Measurements from ENCODE around the gene STXBP2. TPM values are rescaled to one million over a fixed set of nuclear protein-coding genes. Genes with fewer than 3 reads are reported as not detected.

The STXBP2 gene
- total RNA-seq, 1 experiment from 2014 or later = 141 TPM

DNA sequence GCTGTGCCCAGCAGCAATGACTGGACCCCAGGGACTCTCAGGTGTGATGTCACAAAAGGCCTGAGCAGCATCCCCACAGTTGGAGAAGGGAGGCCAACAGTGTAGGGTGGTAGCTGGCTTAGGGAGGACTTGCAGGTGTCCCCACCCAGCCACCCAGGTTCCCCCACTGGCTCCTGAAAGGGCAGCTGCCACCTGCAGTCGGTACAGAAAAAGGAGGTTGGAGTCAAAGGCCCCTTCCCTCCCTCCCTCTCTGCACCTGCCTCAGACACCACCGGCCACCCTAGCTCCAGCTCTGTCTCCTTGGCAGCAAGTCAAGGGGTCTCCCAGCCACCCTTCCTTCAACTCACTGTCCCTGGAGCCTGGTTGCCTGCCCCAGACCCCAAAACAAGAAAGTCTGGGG, 3.2 kb upstream of the STXBP2 start, which contains the start of gene PCP2:
PCP2 (minus strand) TSS at position 22 of the 400 bp plus-strand sequence. CDS start 262 bp downstream, outside the sequence.
- TF ChIP-seq, protein P1, sequence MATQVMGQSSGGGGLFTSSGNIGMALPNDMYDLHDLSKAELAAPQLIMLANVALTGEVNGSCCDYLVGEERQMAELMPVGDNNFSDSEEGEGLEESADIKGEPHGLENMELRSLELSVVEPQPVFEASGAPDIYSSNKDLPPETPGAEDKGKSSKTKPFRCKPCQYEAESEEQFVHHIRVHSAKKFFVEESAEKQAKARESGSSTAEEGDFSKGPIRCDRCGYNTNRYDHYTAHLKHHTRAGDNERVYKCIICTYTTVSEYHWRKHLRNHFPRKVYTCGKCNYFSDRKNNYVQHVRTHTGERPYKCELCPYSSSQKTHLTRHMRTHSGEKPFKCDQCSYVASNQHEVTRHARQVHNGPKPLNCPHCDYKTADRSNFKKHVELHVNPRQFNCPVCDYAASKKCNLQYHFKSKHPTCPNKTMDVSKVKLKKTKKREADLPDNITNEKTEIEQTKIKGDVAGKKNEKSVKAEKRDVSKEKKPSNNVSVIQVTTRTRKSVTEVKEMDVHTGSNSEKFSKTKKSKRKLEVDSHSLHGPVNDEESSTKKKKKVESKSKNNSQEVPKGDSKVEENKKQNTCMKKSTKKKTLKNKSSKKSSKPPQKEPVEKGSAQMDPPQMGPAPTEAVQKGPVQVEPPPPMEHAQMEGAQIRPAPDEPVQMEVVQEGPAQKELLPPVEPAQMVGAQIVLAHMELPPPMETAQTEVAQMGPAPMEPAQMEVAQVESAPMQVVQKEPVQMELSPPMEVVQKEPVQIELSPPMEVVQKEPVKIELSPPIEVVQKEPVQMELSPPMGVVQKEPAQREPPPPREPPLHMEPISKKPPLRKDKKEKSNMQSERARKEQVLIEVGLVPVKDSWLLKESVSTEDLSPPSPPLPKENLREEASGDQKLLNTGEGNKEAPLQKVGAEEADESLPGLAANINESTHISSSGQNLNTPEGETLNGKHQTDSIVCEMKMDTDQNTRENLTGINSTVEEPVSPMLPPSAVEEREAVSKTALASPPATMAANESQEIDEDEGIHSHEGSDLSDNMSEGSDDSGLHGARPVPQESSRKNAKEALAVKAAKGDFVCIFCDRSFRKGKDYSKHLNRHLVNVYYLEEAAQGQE (IDR thresholded peaks at IDR 0.05; ENCODE audit: low read depth) = no peak
- no peak for TF ChIP-seq TCF7L2 (IDR thresholded peaks at IDR 0.05; ENCODE audit: borderline replicate concordance, extremely low read depth, insufficient read depth, insufficient read length)
- TF ChIP-seq EGR1 (IDR thresholded peaks at IDR 0.05; ENCODE audit: low read depth) = no peak
- no peak for TF ChIP-seq JUND (IDR thresholded peaks at IDR 0.05)
- TF ChIP-seq, protein P2, sequence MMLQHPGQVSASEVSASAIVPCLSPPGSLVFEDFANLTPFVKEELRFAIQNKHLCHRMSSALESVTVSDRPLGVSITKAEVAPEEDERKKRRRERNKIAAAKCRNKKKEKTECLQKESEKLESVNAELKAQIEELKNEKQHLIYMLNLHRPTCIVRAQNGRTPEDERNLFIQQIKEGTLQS (IDR thresholded peaks at IDR 0.05) = no peak
- no peak for TF ChIP-seq RAD21 (IDR thresholded peaks at IDR 0.05; ENCODE audit: low read depth)
- TF ChIP-seq SP1 (IDR thresholded peaks at IDR 0.05; ENCODE audit: low read depth) = no peak
- no peak for TF ChIP-seq ZFX (IDR thresholded peaks at IDR 0.05)
- TF ChIP-seq POLR2A (IDR thresholded peaks at IDR 0.05; ENCODE audit: borderline replicate concordance, extremely low read depth, insufficient read depth, insufficient read length) = no peak
- TF ChIP-seq FOSL1 (IDR thresholded peaks at IDR 0.05; ENCODE audit: low read depth) = no peak
- TF ChIP-seq CBX3 (IDR thresholded peaks at IDR 0.05; ENCODE audit: low read depth) = no peak
- no peak for TF ChIP-seq ZNF274 (IDR thresholded peaks at IDR 0.05; ENCODE audit: low read depth, low read length)
- TF ChIP-seq POLR2AphosphoS5 (IDR thresholded peaks at IDR 0.05; ENCODE audit: low read depth, low read length) = no peak
- TF ChIP-seq, protein P3, sequence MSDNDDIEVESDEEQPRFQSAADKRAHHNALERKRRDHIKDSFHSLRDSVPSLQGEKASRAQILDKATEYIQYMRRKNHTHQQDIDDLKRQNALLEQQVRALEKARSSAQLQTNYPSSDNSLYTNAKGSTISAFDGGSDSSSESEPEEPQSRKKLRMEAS (IDR thresholded peaks at IDR 0.05) = no peak
- TF ChIP-seq, protein P4, sequence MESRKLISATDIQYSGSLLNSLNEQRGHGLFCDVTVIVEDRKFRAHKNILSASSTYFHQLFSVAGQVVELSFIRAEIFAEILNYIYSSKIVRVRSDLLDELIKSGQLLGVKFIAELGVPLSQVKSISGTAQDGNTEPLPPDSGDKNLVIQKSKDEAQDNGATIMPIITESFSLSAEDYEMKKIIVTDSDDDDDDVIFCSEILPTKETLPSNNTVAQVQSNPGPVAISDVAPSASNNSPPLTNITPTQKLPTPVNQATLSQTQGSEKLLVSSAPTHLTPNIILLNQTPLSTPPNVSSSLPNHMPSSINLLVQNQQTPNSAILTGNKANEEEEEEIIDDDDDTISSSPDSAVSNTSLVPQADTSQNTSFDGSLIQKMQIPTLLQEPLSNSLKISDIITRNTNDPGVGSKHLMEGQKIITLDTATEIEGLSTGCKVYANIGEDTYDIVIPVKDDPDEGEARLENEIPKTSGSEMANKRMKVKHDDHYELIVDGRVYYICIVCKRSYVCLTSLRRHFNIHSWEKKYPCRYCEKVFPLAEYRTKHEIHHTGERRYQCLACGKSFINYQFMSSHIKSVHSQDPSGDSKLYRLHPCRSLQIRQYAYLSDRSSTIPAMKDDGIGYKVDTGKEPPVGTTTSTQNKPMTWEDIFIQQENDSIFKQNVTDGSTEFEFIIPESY (IDR thresholded peaks at IDR 0.05; ENCODE audit: extremely low read depth, insufficient replicate concordance, low read length) = no peak
- TF ChIP-seq SRF (IDR thresholded peaks at IDR 0.05; ENCODE audit: low read depth) = no peak
- no peak for TF ChIP-seq EZH2 (IDR thresholded peaks at IDR 0.05)
- TF ChIP-seq, protein P5, sequence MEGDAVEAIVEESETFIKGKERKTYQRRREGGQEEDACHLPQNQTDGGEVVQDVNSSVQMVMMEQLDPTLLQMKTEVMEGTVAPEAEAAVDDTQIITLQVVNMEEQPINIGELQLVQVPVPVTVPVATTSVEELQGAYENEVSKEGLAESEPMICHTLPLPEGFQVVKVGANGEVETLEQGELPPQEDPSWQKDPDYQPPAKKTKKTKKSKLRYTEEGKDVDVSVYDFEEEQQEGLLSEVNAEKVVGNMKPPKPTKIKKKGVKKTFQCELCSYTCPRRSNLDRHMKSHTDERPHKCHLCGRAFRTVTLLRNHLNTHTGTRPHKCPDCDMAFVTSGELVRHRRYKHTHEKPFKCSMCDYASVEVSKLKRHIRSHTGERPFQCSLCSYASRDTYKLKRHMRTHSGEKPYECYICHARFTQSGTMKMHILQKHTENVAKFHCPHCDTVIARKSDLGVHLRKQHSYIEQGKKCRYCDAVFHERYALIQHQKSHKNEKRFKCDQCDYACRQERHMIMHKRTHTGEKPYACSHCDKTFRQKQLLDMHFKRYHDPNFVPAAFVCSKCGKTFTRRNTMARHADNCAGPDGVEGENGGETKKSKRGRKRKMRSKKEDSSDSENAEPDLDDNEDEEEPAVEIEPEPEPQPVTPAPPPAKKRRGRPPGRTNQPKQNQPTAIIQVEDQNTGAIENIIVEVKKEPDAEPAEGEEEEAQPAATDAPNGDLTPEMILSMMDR (IDR thresholded peaks at IDR 0.05 in 2 of 3, conservative IDR thresholded peaks at IDR 0.05 in 1 of 3; ENCODE audit: borderline replicate concordance in 1 of 3, insufficient read depth in 1 of 3, low read depth in 2 of 3, low read length in 2 of 3) = no peak
- no peak for TF ChIP-seq YY1 (IDR thresholded peaks at IDR 0.05; ENCODE audit: extremely low read depth, insufficient replicate concordance, low read depth, low read length)
- TF ChIP-seq SIN3A (IDR thresholded peaks at IDR 0.05; ENCODE audit: low read depth) = no peak
- Histone ChIP-seq H3K9ac (ENCODE audit: low read length) (no peak within 1 kb of the TSS), H3K9me2 (ENCODE audit: insufficient read depth) (no peaks in the 10 kb centered on the region), H3K36me3 (ENCODE audit: control insufficient read depth in 1 of 2, insufficient read depth in 2 of 2, low read length in 2 of 2) (no peaks in the 10 kb centered on the region; a peak in 1 of 4 replicates), H2AFZ (ENCODE audit: low read depth, low read length, poor library complexity, severe bottlenecking) (no peak within 1 kb of the TSS), H4K20me1 (ENCODE audit: insufficient read depth) (no peaks in the 10 kb centered on the region), H3K4me1 (ENCODE audit: control insufficient read depth in 1 of 2, insufficient read depth in 2 of 2, low read length in 2 of 2) (peaks cover 10 to 22% of the 10 kb centered on the region in 2 experiments; a peak in 3 of 4 replicates), H3K79me2 (ENCODE audit: insufficient read depth, low read length) (peaks cover 48% of the 10 kb centered on the region), H3K27me3 (ENCODE audit: insufficient read depth, low read length) (no peaks in the 10 kb centered on the region), H3K4me3 (replicated peaks in 1 of 2; ENCODE audit: low read depth in 1 of 2, low read length in 2 of 2) (no peak within 1 kb of the TSS), H3K27ac (ENCODE audit: low read depth, low read length) (no peak within 1 kb of the TSS), H3K4me2 (ENCODE audit: low read length) (no peak within 1 kb of the TSS), H3K9me3 (ENCODE audit: control insufficient read depth in 1 of 2, insufficient read depth in 1 of 2, low read depth in 1 of 2, low read length in 2 of 2) (no peaks in the 10 kb centered on the region)
- ChIA-PET CTCF (no interaction called here), POLR2A (interaction anchor here (2.2 kb wide), 1 partner anchor 28 kb away, joined by 4 read pairs; no protein-coding TSS in a partner anchor), RAD21 (ENCODE audit: low non-redundant PET in 1 of 2, low total read pairs in 2 of 2, uncharacterized antibody in 2 of 2, unreplicated experiment in 2 of 2) (no interaction called here)
- no peak for DNase-seq (ENCODE audit: low read depth, low spot score)
- intact Hi-C loops (cut with micrococcal nuclease) = no loop called here
- BruUV-seq (replicated peaks) = no TSS peak
- no peak for ATAC-seq
